HG03571 (cell line): ENCODE measurements around the gene ARID5B.

Experiments used
- ATAC-seq: cut with Tn5 transposase; IDR thresholded peaks from one replicate; pipeline ENCODE4 v1.9.1; 2021; ENCODE audit not compliant: unreplicated experiment

ARID5B gene

DNA sequence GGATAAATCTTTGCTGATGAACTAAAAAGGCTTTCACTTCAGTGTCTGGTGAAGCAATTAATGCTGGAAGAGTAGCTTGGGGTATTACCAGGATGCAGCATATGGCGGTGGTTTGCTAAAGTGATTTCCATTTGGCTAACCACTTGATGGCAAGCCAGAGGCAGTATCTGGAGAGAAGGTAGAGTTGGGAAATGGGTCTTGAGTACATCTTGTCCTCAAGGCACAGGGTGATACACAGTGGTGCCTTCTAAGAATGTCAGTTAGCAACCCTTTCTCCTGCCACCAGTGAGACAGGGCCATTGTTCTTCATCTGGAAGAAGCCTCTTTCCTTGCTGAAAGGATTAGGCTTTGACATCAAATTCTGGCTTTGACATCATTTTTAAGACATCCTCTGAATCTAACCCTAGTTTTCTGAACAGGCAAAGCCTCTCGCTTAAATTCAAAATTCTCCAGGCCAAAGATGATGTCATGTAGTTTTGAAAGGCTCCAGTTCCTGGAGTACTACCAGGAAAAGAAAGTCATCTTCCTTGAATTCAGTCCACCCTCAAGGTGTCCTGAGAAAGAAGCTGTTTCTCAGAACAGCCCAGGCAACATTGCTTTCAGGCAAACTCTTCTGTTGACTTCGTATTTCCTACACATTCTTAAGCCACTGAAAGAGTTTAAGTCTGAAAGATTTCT lies 162.4 kb downstream of the ARID5B start:
- no peak for ATAC-seq

DNA sequence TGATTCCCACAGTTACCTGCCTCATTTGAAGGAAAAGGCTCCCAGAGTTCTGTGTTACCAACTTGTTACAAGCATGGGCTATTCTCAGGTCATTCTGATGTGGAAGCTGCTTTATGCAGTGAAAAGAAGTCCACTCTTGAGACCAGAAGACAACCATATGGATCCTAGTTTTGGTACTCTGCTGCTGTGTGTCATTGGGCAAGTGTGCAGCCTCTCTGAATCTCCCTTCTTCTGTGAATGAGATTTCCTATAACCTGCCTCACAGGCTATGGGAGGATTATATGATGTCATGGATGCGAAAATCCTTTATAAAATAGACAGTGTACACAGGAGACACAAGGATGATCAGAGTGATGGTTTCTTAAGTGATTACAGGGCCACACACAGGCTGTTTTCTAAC lies 166.1 kb downstream of the ARID5B start:
- ATAC-seq: no peak

DNA sequence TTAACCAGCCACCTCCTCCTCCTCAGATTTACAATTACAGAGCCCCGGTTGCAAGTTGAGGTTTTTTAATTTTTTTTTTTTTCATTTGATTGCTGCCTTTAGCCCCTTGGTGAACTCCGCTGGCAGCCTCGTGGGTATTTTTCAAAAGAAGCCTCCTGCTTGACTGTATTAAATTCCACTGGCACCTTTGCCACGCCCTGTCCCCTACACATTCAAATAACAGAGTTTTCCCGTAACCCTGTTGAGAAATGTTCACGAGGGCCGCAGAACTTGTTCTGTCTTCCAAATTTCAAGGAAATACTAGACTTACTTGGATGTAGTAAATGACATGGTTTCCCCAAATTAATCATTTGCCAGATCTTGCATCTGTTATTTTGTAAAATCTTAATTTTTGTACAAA lies 167.0 kb downstream of the ARID5B start:
- ATAC-seq: no peak

DNA sequence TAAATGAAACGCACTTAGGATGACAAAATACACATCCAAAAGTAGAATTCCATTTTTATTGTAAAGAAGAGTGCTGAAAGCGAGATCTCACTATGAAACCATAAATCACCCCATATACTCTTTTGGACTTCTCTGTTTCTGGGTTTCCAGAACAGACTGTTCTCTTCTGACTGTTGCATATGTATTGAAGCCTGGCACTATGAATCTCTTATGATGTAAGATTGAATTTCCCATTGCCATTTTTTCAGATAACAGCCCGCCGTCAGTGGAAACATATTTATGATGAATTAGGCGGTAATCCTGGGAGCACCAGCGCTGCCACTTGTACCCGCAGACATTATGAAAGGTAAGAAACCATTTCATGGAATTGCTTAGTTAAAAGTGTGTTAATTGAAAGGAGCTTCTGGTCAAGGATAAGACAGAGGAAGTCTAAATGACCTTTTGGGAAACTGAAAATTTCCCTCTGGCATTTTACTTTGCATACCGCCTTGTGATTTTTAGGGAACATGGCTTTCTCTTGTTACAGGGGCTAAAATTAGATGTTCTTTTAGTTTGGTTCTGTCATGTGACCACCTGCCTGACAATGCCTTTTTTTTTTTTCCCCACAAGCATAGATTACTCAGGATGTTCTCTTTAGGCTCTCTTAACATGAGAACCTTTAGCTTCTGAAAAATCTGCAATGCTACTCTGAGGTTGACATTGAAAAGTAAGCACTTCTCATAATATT lies 168.1 kb downstream of the ARID5B start:
- no peak for ATAC-seq

DNA sequence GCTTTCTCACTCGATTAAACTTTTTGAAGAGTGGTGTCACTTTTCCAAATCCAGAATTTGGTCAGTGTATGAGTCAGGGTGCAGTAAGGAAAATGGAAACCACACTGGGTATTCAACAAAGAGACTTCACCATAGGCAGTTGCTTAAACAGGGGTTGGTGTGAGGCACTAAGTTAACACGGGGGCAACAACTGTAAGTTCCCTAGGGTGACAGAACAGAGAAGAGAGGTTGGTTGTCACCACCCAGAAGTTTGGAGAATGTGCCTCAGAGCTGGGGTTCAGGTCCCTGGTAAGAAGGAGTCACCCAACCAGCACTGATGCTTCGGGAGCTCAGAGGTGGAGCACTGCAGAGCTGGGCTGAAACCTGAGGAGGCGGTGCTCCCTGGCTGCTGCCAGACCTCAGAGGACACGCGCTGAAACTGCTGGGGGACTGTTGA lies 170.4 kb downstream of the ARID5B start:
- ATAC-seq: no peak

DNA sequence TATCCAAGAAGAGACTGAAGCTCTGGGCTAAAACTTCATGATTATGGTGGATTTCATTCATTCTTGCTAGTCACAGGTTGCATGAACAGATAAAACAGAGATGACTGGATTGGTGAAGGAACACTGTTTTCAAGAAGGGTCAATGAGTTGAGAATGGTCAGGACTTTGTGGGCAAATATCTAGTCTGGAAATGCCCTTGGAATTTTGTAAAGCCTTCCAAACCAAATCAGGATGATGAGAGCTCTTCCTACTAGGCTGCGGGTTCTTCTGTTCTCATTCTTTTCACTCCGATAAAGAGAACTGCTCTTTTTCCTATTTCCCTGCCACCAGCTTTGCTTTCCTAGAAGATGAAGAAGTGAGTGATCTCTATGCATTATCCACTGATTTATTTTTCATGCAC lies 171.4 kb downstream of the ARID5B start:
- no peak for ATAC-seq

DNA sequence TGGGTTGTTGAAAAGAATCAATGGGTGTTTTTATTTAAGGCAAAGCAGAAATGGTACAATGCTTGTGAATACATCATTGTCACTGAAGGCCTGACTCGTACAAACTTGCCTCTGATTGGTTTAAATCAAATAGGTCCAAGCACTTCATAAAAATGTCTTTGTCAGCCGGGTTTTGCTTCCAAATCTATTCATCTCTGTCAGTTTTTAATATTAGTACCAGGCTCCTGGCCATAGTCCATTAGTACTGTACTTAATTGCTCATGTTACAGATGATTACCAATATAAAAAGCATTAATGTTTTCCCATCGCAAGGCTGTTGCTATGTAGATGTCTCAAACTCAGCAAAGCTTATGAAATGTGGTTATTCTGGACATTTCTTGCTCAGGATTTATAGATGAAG lies 171.9 kb downstream of the ARID5B start:
- ATAC-seq: no peak

DNA sequence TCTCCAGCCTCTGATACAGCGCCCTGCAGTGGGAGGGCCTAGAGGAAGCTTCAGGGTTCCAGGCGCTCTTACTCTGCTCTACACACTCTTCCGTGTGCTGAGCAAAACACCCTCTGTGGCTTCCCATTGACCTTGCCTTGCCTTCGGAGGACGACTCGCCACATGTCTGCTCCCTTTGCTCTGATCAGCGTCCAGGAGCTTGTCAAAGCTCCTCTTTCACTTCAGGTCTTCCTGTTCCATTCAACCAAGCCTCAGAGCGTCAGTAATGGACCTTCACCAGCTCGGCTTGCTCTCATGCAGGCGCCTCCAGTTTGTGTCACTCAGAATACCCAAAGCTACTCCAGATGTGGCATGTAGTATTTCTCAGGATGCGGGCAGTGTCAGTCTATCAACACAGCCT lies 173.9 kb downstream of the ARID5B start:
- no peak for ATAC-seq

DNA sequence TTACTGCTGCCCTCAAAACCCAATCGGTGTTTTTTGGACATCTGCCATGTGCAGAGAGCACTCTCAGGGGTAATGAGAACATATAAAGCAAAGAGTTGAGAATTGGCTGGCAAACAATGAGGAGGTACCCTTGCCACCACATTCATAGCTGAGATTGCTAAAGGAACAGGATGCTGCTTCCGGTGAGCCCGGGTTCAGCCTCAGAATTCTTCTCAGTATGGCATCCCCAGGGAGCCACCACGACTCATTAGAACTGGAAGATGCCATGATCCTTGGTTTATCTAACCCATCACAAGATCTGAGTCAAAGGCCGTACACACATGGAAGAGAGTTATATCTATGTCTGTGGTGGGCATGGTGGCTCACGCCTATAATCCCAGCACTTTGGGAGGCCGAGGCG lies 174.4 kb downstream of the ARID5B start:
- ATAC-seq: no peak

DNA sequence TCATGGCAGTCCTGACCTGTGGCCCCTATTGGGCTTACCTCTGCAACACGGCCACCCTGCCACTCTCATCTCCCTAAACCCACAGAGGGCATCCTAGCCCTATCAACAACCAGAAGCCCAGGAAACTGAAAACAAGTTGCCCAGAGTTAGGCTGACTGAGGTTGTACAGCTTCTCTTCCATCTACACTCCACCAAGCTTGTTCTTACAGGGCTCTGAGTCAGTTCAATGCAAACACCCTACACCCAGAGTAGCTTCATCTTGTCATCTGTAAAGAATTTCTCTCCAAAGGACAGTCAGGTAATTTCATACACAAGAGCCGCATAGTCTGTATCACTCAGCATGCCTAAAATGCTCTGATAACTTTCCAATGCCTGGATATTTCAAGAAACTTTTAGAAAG lies 175.4 kb downstream of the ARID5B start:
- no peak for ATAC-seq

DNA sequence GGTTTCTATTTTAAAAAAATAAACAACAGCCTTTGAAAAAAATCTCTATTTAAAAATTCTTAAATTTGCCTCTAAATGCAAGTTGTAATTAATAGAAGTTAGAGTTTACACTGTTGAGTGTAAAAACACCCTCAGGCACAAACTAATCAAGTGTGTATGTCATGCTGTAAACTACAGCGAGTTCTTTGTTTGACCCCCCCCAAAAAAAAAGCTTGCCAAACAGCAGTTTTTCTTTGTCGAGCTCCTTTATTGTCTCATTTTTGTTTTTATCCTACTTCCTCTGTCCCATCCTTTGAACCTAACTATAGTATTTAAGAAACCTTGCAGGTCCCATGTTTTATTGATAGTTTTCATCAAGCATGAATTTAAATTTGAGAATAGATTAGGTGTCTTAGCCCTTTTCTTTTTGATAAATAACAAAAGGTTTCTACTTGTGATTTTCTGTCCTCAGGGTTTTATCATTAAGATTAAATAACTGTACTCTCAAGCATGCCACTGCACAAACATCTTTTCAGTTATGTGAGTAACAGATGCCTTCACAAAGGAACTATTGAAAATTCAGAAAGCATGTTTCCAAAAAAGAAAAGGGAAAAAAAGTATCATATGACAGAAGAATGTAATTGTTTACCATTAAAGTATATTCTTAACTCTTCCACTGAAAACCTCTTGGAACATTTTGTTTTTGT lies 176.0 kb downstream of the ARID5B start:
- ATAC-seq: no peak

DNA sequence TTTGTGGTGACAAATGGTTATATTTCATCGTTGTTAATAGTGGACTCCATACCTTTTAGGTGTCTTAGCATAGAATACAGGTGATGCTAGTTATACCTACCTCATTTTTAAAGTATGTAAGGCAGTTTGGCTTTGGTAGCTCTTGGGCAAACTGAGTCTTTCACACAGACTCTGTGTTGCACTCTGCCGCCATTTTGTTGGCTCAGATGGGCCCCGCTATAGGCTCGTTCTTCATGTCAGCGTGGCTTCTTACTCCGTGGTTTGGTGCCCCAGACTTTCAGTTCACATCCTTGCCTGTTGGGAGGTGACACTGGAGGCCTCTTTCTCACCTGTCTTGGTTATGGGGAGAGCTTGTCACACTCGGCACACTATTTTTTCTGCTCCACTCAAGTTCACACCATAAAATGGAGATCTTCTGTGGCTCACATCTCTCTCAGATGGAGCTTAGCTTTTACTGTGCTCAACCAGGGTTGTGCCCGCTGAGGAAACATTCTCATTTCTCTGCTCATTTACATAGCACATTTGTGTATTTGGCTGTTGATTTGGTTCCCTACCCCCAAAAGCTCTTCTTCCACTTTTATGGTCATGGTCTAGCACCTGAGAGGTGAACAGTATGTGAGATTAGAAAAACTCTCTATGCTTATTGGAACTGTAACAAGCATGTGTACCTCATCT lies 178.5 kb downstream of the ARID5B start:
- peak; percentile 80 for ATAC-seq

DNA sequence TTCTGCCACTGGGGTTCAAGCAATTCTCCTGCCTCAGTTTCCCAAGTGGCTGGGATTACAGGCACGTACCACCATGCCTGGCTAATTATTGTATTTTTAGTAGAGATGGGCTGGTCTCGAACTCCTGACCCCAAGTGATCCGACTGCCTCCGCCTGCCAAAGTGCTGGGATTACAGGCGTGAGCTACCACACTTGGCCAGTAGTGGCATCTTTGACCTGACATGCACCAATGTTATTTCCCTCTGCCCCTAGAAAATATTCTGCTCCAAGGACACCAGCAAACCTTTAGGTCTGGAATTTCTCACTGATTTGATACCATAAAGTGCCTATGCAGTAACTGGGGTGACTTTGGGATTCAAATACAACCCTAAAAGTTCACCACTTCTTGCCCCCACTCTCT lies 179.4 kb downstream of the ARID5B start:
- no peak for ATAC-seq

DNA sequence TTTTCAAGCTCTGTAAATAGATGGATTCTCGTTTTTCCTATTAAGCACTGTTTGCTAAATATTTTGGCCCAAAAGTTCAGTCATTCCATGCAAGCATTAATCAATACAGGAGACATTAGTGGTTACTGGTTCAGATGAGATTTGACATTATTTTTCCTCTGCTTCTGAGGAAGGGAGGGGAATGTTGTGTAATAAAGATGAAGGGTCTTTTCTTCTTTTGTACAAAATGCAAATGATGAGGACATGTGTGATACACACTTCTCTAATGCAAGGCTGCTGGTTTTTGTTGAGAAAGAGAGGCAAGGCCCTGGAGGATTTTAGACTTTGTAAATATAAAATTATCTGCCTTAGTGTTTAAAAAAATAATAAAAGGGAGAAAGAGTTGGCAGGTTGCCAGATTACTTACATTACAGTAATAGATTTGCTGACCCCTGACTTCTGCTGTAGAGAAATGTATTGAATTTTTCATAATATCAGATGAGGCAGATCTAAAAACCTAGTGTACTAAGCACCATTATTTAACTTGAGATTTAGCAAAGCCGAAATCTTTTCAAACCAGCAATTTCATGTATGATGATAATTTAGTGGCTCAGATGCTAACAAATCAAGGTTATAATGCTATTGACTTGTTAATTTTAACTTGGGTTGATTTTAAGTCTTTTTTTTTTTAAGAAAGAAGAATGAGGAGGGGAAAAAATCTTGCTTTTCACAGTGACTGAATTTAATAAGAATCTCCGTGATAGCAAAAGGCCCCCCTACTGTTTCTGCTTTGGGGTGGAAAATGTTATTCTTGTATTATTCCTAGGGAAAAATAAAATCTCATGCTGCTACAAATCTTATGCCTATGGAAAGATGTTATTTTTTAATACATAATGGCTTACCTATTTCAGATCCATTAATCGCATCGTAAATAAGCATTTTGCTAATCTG lies 180.1 kb downstream of the ARID5B start:
- ATAC-seq: no peak

DNA sequence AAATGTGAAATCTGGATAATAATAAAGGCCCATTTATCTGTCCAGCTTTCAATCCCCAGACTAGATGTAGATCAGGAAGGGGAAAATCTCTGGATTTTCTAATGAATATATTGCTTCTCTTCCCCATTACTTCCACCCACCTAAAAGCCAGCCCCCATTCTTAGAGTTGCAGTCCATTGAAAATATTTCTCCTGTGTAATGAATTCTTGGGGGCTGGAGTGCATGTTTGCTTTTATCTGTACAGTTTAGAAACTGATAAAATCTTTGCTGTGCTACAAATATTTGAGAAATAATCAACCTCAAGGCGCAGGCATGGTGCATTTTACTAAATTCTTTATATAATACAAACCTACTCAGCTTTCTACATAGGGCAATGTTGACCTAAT lies 180.8 kb downstream of the ARID5B start:
- no peak for ATAC-seq

DNA sequence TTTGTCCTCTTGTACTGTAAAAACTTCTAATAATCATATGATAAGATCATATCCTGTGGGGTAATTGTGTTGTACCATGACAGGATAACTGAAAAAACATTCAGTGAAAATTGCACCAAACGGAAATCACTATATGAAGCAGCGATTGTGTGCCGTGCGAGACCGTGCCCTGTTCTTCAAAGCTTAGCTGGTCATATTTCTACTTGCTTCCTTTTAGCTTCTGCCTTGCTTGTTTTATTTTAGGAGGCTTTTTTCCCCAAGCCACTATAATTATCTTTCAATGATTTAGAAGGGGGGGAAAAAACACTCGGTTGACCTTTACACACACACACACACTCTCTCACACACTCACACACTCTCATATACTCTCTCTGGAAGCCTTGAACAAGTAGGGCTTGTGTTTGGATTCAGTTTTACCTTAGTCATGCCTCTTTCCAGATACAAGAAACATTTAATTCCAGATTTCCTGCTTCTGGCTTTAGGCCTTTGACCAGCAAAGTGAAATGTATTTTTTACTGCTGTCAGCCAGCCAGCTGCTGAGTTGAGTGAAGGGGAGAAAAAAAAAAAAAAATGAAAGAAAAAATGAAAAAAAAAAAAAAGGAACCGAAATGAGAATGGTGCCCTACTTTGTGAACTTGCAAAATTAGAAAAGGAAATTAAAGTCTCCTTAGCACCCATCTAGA lies 181.4 kb downstream of the ARID5B start:
- ATAC-seq: peak; percentile 33

DNA sequence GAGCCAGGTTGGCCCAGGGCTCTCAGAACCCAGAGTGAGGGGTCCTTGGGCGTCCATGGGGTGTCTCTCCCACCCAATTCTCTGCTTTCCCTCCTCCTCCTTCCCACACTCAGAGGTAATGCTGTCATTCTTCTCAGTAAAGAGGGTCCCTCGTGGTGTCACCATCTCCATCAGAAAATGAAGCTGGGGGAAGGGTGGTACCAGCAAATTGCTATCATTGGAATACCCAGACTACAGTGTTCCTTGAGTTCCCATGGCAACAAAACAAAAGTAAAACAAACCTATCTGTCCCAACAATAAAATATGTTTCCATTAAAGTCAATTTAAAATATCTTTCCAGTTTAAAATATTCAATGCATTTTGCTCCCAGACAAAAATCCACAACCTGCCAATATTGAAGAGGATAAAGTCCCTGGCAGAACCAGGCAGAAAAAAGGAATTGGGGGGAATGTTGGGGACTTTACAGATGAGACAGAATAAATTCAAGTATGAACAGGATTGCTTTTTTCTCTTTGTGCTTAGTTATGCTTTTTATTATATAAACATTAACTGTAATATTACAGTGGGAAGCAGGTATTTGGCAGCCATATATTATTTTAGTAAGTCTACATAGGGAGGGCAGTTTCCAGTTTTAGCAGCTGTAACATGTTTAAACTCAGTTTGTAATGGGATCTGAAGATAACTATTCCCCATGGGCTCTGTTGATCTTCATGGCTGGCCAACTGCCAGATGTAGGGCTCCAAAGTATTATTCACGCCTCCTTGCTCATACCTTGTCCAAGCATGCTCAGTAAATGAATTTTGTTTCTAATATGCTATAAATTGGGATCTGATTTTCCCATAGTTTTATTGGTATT lies 182.1 kb downstream of the ARID5B start:
- no peak for ATAC-seq

DNA sequence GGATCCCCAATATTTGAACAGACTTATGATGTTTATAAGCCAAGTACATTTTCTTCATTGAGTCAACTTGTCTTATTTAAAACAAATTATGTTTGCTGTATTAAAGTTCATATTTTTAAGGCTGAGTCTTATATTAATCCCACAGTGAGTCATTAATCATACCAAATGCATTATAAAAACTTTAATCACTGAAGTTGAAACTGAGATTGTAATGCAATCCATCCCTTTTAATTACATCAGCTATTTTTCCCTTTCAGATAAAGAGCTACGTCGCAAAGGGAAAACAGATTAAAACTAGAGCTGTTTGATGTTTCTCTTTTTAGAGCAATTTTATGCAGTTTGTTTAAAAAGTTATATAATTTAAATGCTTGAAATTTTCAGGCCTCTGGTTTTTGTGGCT lies 183.0 kb downstream of the ARID5B start:
- ATAC-seq: no peak

DNA sequence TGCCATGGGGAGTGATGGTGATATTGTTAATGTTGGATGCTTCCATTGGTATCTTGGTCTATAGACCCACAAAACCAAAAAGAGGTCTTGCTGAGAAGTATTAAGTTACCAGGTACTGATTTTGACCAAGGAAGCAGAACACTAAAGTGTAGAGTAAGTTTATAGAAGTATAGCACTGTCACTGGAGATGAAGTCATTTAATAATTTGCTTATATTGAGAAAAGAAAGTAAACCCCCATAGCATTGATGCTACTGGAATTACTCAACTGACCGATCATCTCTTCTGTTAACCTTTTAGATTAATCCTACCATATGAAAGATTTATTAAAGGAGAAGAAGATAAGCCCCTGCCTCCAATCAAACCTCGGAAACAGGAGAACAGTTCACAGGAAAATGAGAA lies 183.9 kb downstream of the ARID5B start:
- ATAC-seq: no peak
